GM12873 (cell line): ENCODE results near the gene SEMA4C.

Experiments
- CTCF ChIP-seq: IDR thresholded peaks from 2 replicates; pipeline ENCODE4 v1.5.1; 2012; ENCODE audit warnings: low read depth, mild to moderate bottlenecking, moderate library complexity, low read length, control low read depth; ENCODE audit not compliant: insufficient read depth; ENCODE audit errors: missing control alignments

The SEMA4C gene

DNA sequence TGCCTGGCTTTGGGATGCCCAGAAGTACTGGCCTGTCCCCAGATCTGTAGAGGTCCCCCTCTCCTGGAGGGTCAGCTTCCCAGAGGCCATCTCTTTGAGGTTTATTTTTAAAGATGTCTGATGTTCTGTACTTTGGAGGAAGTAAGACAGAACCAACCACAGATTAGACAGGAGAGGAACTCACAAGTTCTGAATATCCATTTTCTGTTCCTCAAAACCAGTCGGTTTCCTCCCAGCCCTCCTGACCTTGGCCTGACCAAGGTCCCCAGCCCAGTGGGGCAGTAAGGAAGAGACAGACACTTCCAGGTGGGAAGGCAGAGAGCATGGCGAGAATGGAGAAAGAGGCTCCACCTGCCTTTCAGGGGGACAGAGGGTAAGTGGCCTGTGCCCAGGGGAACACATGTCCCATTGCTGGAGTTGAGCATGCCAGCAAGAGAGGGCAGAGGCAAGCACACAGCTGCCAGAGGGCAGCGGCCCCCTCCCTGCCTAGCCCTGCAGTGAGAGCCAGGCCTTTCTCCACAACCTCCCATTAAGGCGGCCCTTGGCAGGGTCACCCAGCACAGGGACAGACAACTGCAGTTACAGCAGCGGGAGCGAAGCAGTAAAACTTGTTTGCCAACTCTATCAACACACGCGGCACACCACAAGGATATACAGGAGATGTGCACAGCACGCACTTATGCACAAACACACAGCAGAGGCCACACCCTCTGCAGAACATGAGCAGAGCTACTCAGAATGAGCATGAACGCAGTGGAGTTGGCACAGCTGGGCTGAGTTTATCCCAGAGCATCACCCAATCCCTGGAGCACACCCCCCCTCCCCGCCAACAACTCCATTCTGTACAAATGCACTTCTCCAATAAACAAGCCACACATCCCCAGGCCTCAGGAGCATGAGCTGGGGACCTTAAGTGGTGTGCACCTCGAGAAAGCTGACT, 18.5 kb upstream of the SEMA4C start:
- no peak for TF ChIP-seq CTCF

DNA sequence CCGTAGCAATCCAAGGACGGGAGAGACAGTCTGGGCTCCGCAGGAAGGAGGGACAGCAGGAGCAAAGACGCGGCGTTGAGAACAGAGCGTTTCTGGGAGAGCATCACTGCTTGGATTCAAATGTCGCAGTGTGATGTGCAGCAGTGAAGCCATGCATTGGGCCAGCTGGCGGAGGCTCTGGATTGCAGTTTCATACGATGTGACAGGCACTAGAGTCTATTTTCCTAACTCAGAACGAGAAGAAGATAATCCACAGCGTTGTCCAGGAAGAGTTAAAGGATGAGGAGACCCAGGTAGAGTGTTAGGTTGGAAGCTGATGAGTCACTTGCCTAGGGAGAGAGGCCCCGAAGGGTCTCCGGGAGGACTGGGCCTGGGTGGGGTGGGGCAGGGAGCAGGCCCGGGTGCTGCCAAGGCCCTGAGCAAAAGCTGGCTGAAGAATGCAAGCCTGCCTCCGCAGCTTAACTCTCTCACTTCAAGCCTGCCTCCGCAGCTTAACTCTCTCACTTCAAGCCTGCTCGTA, 17.7 kb upstream of the SEMA4C start:
- no peak for TF ChIP-seq CTCF

DNA sequence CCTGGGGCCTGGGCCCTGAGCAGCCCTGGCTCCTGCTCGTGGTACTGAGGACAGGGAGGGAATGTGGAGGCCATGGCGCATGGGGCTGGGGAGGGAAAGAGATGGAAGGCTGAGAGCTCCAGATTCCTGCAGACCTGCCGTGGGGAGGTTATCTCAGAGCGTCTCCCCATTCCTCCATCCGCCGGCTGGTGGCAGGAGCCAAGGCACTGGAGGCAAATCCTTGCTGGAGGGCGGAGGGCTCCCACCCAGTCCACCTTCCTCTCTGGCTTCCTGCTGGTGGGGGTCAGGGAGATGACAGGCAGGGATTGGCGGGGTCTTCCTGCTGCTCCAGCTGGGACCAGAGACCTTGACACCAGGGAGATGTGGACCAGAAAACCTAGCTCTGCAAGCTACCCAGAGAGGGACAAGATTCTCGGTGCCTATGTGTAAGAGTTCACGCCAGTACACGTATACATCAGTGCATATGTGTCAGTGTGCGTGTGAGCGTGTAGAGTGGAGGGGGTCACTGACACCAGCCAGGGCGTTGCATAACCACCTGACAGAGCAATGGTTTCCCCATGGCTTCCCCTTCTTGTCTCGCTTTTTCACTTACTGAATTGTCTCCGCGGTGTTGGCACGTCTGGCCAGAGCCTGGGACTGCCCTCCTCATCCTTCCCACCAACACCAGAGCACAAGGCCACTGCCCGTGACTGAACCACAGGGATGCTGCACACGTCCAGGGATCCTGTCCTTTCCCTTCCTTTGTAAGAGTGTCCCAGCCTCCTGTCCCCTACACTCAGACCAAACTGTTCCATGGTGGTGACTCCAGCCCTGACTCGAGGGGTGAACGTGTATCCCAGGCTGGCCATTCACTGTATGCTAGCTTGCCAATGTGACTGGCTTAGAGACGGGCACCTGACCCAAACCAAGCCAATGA, 15.8 kb upstream of the SEMA4C start:
- TF ChIP-seq CTCF = no peak

- no peak for TF ChIP-seq CTCF
Observed at GRCh38 chr2:96884299-96885094, 14.6 kb upstream of the SEMA4C start.

GRCh38 chr2:96883306-96883705, 13.4 kb upstream of the SEMA4C start:
- TF ChIP-seq CTCF = no peak

DNA sequence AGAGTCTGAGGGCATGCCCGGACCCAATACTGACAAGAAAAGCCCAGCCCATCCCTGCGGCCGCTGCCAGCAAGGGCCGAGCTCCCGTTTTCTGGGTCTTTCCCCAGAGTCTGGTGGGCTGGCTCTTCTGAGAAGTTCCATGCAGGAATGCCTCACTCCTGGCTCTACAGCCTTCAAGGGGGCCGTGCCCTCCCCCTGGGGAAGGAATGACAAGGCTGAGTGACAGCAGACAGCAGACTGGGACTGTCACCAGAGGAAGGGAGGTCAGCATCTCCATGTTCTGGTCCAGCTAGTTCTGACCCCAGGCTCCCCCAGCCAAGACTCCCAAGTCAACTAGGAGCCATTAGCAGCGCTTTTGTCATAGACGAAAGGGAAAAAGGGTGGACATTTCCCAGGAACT, 13.0 kb upstream of the SEMA4C start:
- no peak for TF ChIP-seq CTCF
